GM21367 (cell line): ENCODE measurements around the gene ODAD2.
"Not testable (repeated sequence)": the region's sequence is repeated elsewhere in the genome, so short reads cannot be mapped to it uniquely, and the experiment has no call there.

Experiments
- ATAC-seq: cut with Tn5 transposase; IDR thresholded peaks from one replicate; pipeline ENCODE4 v1.9.1; 2021; ENCODE audit not compliant: unreplicated experiment

ODAD2 gene

GRCh38 chr10:27959093-27959715, 39.7 kb downstream of the ODAD2 start:
- ATAC-seq, result no peak

GRCh38 chr10:27958383-27958782, 40.5 kb downstream of the ODAD2 start:
- ATAC-seq, result peak; percentile 92

GRCh38 chr10:27950242-27950564, 48.7 kb downstream of the ODAD2 start:
- no peak for ATAC-seq

- no peak for ATAC-seq
Measured at GRCh38 chr10:27949528-27950241, 49.2 kb downstream of the ODAD2 start.

GRCh38 chr10:27948186-27948585, 50.7 kb downstream of the ODAD2 start:
- ATAC-seq, result no peak

- ATAC-seq, result no peak
Measured at GRCh38 chr10:27947540-27947939, 51.3 kb downstream of the ODAD2 start.

- no peak for ATAC-seq
Measured at GRCh38 chr10:27944005-27944404, 54.9 kb downstream of the ODAD2 start.

GRCh38 chr10:27914888-27915287, 84.0 kb downstream of the ODAD2 start:
- no peak for ATAC-seq

GRCh38 chr10:27912231-27912630, 86.6 kb downstream of the ODAD2 start:
- ATAC-seq, result no peak

GRCh38 chr10:27911539-27911938, 87.3 kb downstream of the ODAD2 start:
- no peak for ATAC-seq

GRCh38 chr10:27911011-27911410, 87.9 kb downstream of the ODAD2 start:
- no peak for ATAC-seq

GRCh38 chr10:27908231-27908630, 90.6 kb downstream of the ODAD2 start:
- ATAC-seq, result no peak

- not testable (repeated sequence) for ATAC-seq
Measured at GRCh38 chr10:27899485-27899884, 99.4 kb downstream of the ODAD2 start.

GRCh38 chr10:27899058-27899457, 99.8 kb downstream of the ODAD2 start:
- ATAC-seq, result no peak

GRCh38 chr10:27893358-27893954, 105.4 kb downstream of the ODAD2 start:
- no peak for ATAC-seq

- ATAC-seq, result no peak
Measured at GRCh38 chr10:27890971-27891370, 107.9 kb downstream of the ODAD2 start.

- no peak for ATAC-seq
Measured at GRCh38 chr10:27889518-27889917, 109.4 kb downstream of the ODAD2 start.

- no peak for ATAC-seq
Measured at GRCh38 chr10:27884185-27884641, 114.7 kb downstream of the ODAD2 start.

- ATAC-seq, result no peak
Measured at GRCh38 chr10:27878281-27878680, 120.6 kb downstream of the ODAD2 start.

- ATAC-seq, result no peak
Measured at GRCh38 chr10:27865221-27865635, 133.7 kb downstream of the ODAD2 start.

GRCh38 chr10:27861781-27862180, 137.1 kb downstream of the ODAD2 start:
- ATAC-seq, result no peak

- ATAC-seq, result no peak
Measured at GRCh38 chr10:27857616-27858015, 141.3 kb downstream of the ODAD2 start.
